ENCODE measurements around the gene VIL1. TPM values are rescaled to one million over a fixed set of nuclear protein-coding genes. Genes with fewer than 3 reads are reported as not detected.

The VIL1 gene
- total RNA-seq, 1 donor from 2014 or later = not detected

DNA sequence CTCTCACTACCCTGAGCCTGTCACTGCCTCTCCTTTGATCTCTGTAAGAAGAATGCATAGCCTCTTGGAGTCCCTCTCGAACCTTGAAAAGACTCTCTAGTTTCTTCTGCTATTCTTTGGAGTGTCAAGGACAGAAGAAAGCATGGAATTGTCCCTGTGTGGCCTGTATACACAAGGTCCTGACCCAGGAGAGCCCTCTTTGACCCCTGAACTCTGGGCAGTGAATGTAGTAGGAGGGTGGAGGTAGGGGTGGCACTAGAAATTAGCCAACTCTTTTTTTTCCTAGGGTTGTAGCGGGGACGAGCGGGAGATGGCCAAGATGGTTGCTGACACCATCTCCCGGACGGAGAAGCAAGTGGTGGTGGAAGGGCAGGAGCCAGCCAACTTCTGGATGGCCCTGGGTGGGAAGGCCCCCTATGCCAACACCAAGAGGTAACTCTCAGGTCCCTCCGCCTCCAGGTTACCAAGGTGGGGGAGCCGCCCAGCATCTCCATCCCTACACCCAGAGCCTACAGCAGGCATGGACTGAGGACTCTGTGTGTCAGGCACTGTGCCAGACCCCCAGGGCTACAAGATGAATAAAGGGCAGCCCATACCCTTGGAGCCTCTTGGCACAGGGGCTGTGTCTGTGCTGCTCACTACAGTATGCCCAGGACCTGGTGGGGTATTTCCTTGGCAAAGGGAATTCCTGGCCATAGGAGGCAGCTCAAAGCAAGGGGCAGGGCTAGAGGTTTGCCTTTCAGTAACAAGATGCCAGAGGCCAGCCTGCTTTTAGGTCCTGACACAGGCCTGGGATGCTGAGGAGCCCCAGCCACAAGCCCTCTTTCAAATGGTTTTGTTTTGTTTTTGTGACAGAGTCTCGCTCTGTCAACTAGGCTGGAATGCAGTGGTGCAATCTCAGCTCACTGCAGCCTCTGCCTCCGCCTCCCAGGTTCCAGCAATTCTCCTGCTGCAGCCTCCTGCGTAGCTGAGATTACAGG lies 16.4 kb downstream of the VIL1 start:
- FAIRE-seq = no peak
- no peak for DNase-seq (ENCODE audit: low spot score in 2 of 2)

GRCh38 chr2:218436992-218437391 lies 18.1 kb downstream of the VIL1 start:
- DNase-seq (ENCODE audit: low spot score in 2 of 2) = no peak
- FAIRE-seq = no peak

GRCh38 chr2:218437969-218438368 lies 19.0 kb downstream of the VIL1 start:
- FAIRE-seq (no peak), DNase-seq (ENCODE audit: low spot score in 2 of 2) (no peak)

- DNase-seq (ENCODE audit: low spot score in 2 of 2) (no peak), FAIRE-seq (no peak)
Observed at GRCh38 chr2:218438596-218438995, 19.7 kb downstream of the VIL1 start.

DNA sequence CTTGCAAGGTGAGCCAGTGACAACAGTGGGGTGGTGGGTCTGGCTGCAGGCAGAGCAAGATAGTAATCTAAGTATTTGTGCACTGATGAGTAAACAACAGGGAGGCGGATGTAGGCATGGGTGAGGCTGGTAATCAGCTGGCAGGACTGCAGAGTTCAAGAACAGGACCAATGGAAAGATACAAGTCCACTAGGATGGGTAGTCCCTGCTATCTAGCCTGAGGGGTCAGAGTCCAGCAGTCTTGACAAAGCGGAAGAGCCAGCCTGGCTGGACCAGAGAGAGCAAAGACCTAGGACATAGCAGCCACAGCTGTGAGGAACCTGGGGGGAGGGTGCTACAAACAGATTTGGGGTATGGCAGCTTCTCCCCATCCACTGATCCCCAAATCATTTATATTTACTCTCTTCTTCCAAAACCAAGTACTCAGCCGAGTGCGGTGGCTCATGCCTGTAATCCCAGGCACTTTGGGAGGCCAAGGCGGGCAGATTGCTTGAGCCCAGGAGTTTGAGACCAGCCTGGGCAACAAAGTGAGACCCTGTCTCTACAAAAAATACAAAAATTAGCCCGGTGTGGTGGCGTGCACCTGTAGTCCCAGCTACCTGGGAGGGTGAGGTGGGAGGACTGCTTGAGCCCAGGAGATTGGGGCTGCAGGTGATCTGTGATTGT lies 25.9 kb downstream of the VIL1 start:
- FAIRE-seq = no peak
- DNase-seq (ENCODE audit: low spot score in 2 of 2) = no peak

- FAIRE-seq = no peak
Observed at GRCh38 chr2:218445602-218446001, 26.7 kb downstream of the VIL1 start.

DNA sequence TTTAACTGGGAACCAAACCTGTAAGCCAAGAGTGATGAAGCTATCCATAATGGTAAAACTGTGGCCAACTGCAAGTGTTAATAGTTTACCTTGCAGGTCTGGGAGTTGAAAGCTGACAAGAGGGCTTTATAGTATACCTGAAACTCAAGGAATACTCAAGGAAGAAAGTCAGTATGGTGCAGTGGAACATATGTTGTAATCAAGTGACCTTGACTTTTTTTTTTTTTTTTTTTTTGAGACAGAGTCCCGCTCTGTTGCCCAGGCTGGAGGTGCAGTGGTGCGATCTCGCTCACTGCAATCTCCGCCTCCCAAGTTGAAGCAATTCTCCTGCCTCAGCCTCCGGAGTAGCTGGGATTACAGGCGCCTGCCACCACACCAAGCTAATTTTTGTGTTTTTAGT lies 27.6 kb downstream of the VIL1 start:
- no peak for DNase-seq (ENCODE audit: low spot score in 2 of 2)
- FAIRE-seq = no peak

More at GRCh38 chr2:218445602-218446001, 26.7 kb downstream of the VIL1 start:
- no peak for DNase-seq (ENCODE audit: low spot score in 2 of 2)

DNA sequence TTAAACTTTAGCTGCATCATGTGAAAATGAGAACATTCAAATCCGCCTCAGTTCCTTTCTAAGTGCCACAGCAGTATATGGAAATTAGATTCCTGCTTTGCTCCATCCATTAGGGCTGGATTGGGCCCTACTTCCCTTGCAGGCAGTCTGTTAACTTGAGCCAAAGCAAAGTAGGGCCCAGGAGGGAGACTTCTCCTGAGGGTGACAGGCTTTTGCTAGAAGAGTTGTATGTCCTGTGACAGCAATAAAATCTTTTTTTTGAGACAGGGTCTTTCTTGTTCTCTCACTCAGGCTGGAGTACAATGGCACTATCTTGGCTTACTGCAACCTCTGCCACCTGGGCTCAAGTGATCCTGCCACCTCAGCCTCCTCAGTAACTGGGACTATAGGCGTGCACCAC lies 28.1 kb downstream of the VIL1 start:
- DNase-seq (ENCODE audit: low spot score in 2 of 2) (no peak), FAIRE-seq (no peak)

DNA sequence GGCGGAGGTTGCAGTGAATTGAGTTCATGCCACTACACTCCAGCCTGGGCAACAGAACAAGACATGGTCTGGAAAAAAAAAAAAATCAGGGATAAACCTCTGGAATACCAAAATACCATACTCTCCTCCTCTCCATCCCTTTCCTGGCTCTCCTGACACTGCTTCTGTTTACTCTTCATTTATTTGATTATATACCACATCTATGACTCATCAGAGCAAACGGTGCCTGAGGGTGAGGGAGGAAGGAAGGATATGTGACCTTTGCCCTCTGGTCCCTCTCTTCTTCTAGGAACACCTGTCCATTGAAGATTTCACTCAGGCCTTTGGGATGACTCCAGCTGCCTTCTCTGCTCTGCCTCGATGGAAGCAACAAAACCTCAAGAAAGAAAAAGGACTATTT lies 30.0 kb downstream of the VIL1 start:
- FAIRE-seq (no peak), DNase-seq (ENCODE audit: low spot score in 2 of 2) (no peak)

- FAIRE-seq = no peak
- DNase-seq (ENCODE audit: low spot score in 2 of 2) = no peak
Observed at GRCh38 chr2:218452079-218452478, 33.2 kb downstream of the VIL1 start.

GRCh38 chr2:218456849-218457248 lies 37.9 kb downstream of the VIL1 start:
- FAIRE-seq (no peak), DNase-seq (ENCODE audit: low spot score in 2 of 2) (no peak)

DNA sequence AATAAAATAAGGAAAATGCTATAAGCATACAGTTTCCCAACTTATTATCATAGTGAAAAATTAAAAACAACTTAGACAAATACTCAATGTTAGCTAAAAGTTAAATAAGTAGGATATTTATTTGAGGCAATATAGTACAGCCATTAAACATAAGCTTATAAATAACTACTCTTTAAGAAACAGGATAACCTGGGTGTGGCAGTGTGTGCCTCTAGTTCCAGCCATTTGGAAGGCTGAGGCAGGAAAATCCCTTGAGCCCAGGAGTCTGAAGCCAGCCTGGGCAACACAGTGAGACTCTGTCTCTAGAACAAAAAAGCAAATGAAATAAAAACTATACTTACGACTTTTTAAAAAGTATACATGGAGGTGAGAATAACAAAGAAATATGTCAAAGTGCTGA lies 39.7 kb downstream of the VIL1 start:
- no peak for FAIRE-seq
- DNase-seq (ENCODE audit: low spot score in 2 of 2) = no peak

- DNase-seq (ENCODE audit: low spot score in 2 of 2) (no peak), FAIRE-seq (peak; percentile 28)
Observed at GRCh38 chr2:218465987-218466633, 47.2 kb downstream of the VIL1 start.

DNA sequence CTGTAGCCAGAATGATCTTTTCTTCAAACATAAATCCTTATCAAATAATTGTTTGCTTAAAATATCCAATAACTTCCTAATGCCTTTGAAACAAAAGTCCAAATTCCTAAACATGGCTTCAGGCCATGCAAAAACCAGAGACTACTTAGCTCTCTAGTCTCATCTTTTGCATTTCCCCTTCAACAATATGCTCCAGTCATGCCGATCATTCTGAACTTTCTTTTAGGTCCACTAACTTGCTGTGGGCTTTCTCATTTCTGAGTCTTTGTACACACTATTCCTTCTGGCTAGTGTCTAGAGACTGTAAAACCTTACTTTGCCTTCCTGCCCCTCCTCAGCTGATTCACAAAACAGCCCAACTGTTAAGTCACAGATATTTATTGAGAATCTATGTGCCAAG lies 51.5 kb downstream of the VIL1 start:
- no peak for FAIRE-seq
- no peak for DNase-seq (ENCODE audit: low spot score in 2 of 2)

- FAIRE-seq = no peak
- DNase-seq (ENCODE audit: low spot score in 2 of 2) = no peak
Observed at GRCh38 chr2:218471036-218471435, 52.1 kb downstream of the VIL1 start.

DNA sequence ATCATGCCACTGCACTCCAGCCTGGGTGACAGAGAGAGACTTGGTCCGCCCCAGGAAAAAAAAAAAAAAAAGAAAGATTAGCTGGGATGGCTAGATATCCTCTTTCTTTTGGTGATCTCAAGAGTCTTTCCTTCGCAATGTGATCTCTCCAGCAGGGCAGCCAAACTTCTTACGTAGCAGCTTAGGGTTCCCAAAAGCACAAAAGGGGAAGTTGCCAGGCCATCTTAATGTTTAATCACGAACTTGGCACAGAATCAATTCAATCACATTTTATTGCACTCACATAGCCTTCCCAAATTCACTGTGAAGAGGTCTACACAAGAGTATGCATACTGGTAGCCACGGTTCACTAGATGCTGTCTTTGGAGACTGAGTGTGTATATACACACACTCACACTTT lies 53.1 kb downstream of the VIL1 start:
- FAIRE-seq (no peak), DNase-seq (ENCODE audit: low spot score in 2 of 2) (no peak)

DNA sequence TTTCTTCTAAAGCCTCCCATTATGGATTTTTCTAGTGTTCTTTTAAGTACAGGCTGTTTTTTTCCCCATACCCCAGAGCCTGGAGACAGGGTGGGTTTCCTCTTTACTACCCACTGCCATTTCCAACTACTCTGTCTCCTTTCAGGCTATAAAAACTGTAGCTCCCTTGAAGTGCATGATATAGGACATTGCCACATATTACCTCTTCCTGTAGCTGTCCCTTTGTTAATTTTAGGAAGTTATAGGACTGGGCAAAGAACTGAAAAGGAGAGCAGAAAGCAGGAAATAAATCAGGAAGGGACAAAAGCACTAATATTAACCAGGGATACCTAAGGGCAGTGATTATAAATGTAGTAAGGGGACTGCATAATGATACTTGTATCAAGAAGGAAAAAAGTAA lies 54.1 kb downstream of the VIL1 start:
- FAIRE-seq = no peak
- DNase-seq (ENCODE audit: low spot score in 2 of 2) = no peak

DNA sequence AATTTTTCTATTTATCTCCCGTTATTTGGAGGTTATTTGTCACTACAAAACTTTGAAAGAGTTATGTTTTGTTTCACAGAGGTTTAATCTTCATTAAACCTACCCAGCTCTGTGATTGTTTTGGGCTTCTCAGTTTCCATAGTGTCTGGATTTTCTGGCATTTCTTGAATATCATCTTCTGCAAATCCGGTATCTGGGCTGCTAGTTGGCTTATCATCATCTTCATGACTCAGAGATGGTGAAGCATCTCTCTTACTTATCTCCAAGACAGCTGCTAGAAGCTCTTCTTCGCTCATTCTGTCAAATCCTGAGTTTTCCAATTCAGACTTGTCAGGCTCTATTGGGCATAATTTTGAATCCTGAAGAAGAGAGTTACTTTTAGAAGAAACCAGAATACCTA lies 55.6 kb downstream of the VIL1 start:
- FAIRE-seq = no peak
- DNase-seq (ENCODE audit: low spot score in 2 of 2) = no peak

DNA sequence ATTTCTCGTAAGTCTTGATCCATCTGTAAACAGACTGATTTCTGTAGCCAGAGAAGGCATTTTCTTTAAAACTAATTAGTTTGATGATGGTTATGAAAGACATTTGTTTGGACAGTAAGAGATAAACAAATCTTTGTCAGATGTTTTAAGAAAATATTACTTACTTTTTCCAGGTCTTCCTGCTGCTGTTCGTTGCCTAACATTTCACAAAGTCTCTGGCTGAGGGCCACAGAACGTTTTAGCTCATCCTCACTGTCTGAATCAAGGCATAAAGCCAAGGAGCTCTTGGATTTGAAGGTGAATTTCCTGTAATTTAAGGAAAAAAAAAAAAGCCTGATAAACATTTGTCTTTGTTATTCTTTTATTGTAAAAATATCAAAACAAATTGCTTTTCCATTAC lies 57.8 kb downstream of the VIL1 start:
- DNase-seq (ENCODE audit: low spot score in 2 of 2) = no peak
- FAIRE-seq = no peak

DNA sequence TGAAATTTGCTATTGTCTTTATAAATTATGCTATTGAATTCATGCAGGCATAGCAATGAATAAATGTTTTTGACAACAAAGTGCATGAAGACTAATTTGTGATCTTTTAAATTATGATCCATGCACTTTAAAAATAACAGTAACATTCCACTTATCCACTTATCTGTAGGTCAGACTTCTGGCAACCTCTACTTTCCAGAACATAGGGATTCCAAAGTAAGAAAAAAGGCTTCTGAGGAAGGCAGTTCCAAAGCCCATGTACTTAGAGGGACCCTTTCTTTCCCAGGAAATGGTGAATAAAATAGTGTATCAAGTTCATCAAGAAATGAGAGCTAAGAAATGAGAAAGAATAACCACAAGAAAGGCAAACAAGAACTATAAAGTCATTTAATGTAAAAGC lies 58.3 kb downstream of the VIL1 start:
- DNase-seq (ENCODE audit: low spot score in 2 of 2) (no peak), FAIRE-seq (no peak)

GRCh38 chr2:218478544-218478943 lies 59.6 kb downstream of the VIL1 start:
- DNase-seq (ENCODE audit: low spot score in 2 of 2) = no peak
- FAIRE-seq = no peak
